Loucy (cell line): ENCODE measurements around the gene TTC7B.

Experiments used
- H2AFZ ChIP-seq: fragments of 200-600 bp; sonication (generic); 2 replicates; pipeline ENCODE4 v1.6.0; 2016; ENCODE audit warnings: antibody characterized with exemption, mild to moderate bottlenecking, low read length, moderate library complexity
- H3F3A ChIP-seq: fragments of 200-600 bp; 2 replicates; pipeline ENCODE4 v1.6.0; 2016; ENCODE audit warnings: antibody characterized with exemption, low read depth, mild to moderate bottlenecking
- H3K27me3 ChIP-seq: fragments of 200-600 bp; sonication (generic); 2 replicates; pipeline ENCODE4 v1.6.1; 2014; ENCODE audit warnings: low read length, mild to moderate bottlenecking; ENCODE audit not compliant: insufficient read depth, poor library complexity, severe bottlenecking
- H3K36me3 ChIP-seq: fragments of 200-600 bp; sonication (generic); 2 replicates; pipeline ENCODE4 v1.6.1; 2016; ENCODE audit warnings: low read length; ENCODE audit not compliant: insufficient read depth
- H3K4me1 ChIP-seq: fragments of 200-600 bp; sonication (generic); 2 replicates; pipeline ENCODE4 v1.5.1; 2014; ENCODE audit warnings: low read length, mild to moderate bottlenecking; ENCODE audit not compliant: insufficient read depth, poor library complexity, severe bottlenecking
- H3K4me2 ChIP-seq: fragments of 200-600 bp; sonication (generic); 2 replicates; pipeline ENCODE4 v1.6.0; 2014; ENCODE audit warnings: antibody characterized with exemption, low read length, low read depth, mild to moderate bottlenecking; ENCODE audit not compliant: poor library complexity, severe bottlenecking
- H3K4me3 ChIP-seq: fragments of 200-600 bp; sonication (generic); 2 replicates; pipeline ENCODE4 v1.5.1; 2014; ENCODE audit warnings: low read length, mild to moderate bottlenecking, mixed read lengths; ENCODE audit not compliant: poor library complexity, severe bottlenecking
- H3K79me2 ChIP-seq: fragments of 200-600 bp; sonication (generic); 2 replicates; pipeline ENCODE4 v1.6.1; 2014; ENCODE audit warnings: low read length; ENCODE audit not compliant: insufficient read depth
- H3K9ac ChIP-seq: fragments of 200-600 bp; sonication (generic); 2 replicates; pipeline ENCODE4 v1.6.0; 2014; ENCODE audit warnings: mild to moderate bottlenecking, low read depth, low read length, moderate library complexity; ENCODE audit not compliant: poor library complexity, severe bottlenecking
- H3K9me2 ChIP-seq: fragments of 200-600 bp; sonication (generic); replicated peaks from 2 replicates; pipeline ENCODE4 v1.6.1; 2016; ENCODE audit warnings: low read depth, low read length, mixed read lengths
- H3K9me3 ChIP-seq: fragments of 200-600 bp; sonication (generic); 2 replicates; pipeline ENCODE4 v1.6.1; 2014; ENCODE audit warnings: mild to moderate bottlenecking, antibody characterized with exemption, low read length, low read depth; ENCODE audit not compliant: insufficient read depth
- H4K20me1 ChIP-seq: fragments of 200-600 bp; sonication (generic); 2 replicates; pipeline ENCODE4 v1.6.0; 2014; ENCODE audit warnings: antibody characterized with exemption, low read length, mild to moderate bottlenecking; ENCODE audit not compliant: insufficient read depth, poor library complexity, severe bottlenecking
- EZH2phosphoT487 ChIP-seq: fragments of 200-600 bp; IDR thresholded peaks from 2 replicates; pipeline ENCODE4 v1.6.1; 2018; ENCODE audit warnings: antibody characterized with exemption, mild to moderate bottlenecking, moderate library complexity, borderline replicate concordance
- TF ChIP-seq, protein P1 (sequence below): fragments of 200-600 bp; sonication (generic); conservative IDR thresholded peaks from 2 replicates; pipeline ENCODE4 v1.5.1; 2014; ENCODE audit warnings: mild to moderate bottlenecking, antibody characterized with exemption, low read length

TTC7B gene

DNA sequence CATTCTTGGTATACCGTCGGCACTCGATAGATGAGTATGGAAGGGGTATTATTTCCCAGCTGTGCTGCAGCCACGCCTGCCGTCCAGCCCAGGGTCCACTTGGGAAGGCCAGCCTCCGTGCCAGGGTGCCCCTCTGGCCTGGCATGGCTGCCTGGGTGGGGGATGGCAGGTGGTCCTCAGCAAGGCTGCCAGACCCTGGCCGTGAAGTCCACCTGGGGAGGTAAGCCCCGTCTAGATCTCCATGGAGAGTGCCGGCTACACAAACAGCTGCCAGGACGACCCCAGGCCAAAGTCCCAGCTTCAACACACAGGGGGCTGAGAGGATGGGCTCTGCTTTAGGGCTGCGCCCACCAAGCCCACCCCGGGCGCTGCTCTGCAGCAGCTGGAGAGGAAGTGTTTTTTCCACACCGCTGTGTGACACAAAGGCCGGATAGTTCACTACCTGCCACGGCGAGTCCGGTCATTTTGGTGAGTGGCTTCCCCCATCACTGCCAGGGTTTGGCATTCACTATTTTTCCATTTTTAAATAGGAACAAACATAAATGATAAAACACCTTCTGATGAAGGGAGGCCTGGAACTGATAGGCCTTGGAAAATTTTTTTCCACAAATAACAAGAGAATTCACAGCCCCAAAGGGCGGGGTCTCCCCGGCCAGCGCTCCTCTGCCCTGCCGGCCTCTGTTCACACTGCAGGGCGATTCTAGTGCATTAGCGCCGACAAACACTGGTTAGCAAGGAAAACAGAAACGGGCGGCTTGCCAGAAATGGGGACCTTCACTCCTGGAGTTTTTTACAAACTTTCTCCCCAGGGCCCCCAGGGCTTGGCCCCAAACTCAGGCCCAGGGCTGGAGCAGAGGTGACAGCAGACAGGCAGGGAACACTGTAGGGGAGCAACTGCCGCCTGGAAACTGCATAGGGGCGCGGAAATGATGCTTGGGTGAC lies 257.9 kb downstream of the TTC7B start:
- TF ChIP-seq, protein P1, sequence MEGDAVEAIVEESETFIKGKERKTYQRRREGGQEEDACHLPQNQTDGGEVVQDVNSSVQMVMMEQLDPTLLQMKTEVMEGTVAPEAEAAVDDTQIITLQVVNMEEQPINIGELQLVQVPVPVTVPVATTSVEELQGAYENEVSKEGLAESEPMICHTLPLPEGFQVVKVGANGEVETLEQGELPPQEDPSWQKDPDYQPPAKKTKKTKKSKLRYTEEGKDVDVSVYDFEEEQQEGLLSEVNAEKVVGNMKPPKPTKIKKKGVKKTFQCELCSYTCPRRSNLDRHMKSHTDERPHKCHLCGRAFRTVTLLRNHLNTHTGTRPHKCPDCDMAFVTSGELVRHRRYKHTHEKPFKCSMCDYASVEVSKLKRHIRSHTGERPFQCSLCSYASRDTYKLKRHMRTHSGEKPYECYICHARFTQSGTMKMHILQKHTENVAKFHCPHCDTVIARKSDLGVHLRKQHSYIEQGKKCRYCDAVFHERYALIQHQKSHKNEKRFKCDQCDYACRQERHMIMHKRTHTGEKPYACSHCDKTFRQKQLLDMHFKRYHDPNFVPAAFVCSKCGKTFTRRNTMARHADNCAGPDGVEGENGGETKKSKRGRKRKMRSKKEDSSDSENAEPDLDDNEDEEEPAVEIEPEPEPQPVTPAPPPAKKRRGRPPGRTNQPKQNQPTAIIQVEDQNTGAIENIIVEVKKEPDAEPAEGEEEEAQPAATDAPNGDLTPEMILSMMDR = no peak
- no peak for TF ChIP-seq EZH2phosphoT487
- Histone ChIP-seq H3K36me3 (no peaks in the 10 kb centered on the region), H3K4me1 (no peaks in the 10 kb centered on the region), H3K9me2 (no peaks in the 10 kb centered on the region), H3K9ac (no peak overlapping the region), H3F3A (no peaks in the 10 kb centered on the region), H3K79me2 (no peaks in the 10 kb centered on the region), H3K4me2 (no peak overlapping the region), H4K20me1 (no peaks in the 10 kb centered on the region), H3K27me3 (no peaks in the 10 kb centered on the region), H3K4me3 (no peak overlapping the region), H2AFZ (no peak overlapping the region), H3K9me3 (no peaks in the 10 kb centered on the region)

DNA sequence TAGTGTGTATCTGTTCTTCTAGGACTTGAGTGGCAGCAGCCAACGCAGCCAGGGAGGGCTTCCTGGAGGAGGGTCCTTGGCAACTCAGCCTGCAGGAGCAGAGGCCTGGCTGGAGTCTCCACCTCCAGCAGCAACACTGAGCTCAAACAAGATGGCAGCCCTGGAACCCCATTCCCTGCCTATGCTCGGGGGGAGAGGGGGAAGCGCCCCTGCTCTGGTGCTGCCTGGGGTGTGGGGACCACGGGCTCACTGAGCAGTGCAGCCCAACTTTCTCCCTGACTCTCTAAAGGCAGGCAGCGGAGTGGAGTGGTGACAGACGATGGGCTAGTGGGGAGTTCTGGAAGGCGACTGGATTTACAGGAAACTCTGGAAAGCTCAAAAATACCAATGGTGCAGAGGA lies 258.7 kb downstream of the TTC7B start:
- no peak overlapping the region for H3K9ac ChIP-seq
- H3K9me3 ChIP-seq = no peaks in the 10 kb centered on the region
- TF ChIP-seq, protein P1 = no peak
- TF ChIP-seq EZH2phosphoT487 = no peak
- H3F3A ChIP-seq = no peaks in the 10 kb centered on the region
- no peak overlapping the region for H3K4me2 ChIP-seq
- H2AFZ ChIP-seq = no peak overlapping the region
- H3K79me2 ChIP-seq = no peaks in the 10 kb centered on the region
- H3K9me2 ChIP-seq = no peaks in the 10 kb centered on the region
- no peaks in the 10 kb centered on the region for H3K36me3 ChIP-seq
- H3K27me3 ChIP-seq = no peaks in the 10 kb centered on the region
- H3K4me3 ChIP-seq = no peak overlapping the region
- H3K4me1 ChIP-seq = no peaks in the 10 kb centered on the region
- no peaks in the 10 kb centered on the region for H4K20me1 ChIP-seq

DNA sequence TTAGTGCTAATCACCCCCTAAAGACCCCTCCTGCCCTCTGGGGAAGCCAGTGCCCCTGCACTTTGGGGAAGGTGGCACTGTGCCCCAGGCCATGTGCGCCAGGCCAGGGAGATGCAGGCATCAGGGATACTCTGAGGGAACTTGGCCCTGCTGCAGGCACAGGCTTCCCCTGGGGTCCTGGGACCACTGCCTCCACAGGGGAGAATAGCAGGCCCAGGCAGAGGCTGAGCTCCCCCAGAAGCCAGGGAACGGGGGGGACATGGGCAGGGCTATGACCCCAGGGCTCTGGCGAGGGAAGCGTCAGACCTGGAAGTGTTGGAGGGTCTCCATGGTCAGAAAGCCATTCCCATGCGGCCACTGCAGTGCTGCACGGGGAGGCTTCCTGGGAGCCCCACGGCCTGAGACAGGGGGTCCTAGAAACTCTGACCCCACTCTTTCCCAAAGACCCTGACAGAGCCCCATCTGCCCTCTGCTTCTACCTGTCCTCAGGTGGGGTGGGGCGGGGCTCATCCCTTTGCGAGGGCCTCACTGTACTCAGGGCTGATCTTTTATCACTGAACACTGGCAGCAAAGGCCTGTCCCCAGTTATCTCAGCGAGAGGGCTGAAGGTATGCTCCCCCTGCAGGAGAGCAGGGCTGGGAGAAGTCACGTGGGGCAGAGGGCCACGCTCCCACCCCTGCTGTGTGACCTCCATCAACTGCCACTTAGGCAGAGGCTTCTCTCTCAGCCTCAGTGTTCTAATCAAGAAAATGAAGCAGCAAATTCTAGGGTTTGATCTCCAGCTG lies 259.4 kb downstream of the TTC7B start:
- Histone ChIP-seq H3F3A (no peaks in the 10 kb centered on the region), H3K4me1 (no peaks in the 10 kb centered on the region), H3K4me3 (no peak overlapping the region), H3K4me2 (no peak overlapping the region), H3K9ac (no peak overlapping the region), H4K20me1 (no peaks in the 10 kb centered on the region), H3K27me3 (no peaks in the 10 kb centered on the region), H3K36me3 (no peaks in the 10 kb centered on the region), H3K9me2 (no peaks in the 10 kb centered on the region), H3K79me2 (no peaks in the 10 kb centered on the region), H2AFZ (no peak overlapping the region), H3K9me3 (no peaks in the 10 kb centered on the region)
- TF ChIP-seq, protein P1 = no peak
- no peak for TF ChIP-seq EZH2phosphoT487
